HG03066 (cell line): ENCODE data around the gene PTPRG.
"Not testable (repeated sequence)": the region's sequence is repeated elsewhere in the genome, so short reads cannot be mapped to it uniquely, and the experiment has no call there.

Experiments
- ATAC-seq: cut with Tn5 transposase; IDR thresholded peaks from one replicate; pipeline ENCODE4 v1.9.1; 2021; ENCODE audit warnings: low read depth; ENCODE audit not compliant: unreplicated experiment

PTPRG gene

DNA sequence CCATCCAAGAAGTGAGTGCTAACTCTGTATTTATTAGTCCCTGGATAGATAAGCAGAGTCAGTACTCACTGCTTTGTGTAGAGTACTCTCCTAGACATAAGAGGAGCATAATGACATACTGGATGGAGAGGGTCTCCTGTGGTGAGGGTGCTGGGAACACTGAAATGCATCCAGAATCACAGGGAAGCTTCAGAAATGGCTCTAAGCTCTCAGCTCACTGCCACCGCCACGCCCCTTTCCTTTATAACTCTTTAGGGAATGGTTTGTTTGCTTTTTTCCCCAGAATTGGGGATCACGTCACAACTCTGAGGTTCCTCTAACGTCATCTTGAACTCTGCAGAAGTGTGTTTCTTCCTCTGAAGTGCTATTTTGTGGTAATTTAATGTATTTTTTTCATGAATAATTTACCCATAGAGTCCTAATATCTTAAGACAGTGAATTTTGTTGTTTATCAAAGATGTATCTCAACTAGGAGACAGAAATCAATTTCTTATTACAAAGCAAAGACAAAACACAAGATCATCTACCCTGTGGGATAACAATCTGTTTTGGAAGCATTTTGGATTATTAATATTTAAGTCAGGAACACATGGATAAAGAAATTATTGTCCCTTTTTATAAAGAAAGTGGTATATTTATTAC, 154.6 kb downstream of the PTPRG start:
- no peak for ATAC-seq

DNA sequence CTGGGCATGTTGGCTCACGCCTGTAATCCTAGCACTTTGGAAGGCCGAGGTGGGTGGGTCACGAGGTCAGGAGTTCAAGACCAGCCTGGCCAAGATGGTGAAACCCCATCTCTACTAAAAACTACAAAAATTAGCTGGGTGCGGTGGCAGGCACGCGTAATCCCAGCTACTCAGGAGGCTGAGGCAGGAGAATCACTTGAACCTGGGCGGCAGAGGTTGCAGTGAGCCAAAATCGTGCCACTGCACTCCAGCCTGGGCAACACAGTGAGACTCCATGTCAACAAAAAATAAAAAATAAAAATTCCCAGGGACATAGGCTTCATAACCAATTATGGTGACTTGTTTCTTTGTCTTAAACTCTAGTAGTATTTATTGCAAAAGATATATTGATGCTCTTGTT, 155.3 kb downstream of the PTPRG start:
- not testable (repeated sequence) for ATAC-seq

DNA sequence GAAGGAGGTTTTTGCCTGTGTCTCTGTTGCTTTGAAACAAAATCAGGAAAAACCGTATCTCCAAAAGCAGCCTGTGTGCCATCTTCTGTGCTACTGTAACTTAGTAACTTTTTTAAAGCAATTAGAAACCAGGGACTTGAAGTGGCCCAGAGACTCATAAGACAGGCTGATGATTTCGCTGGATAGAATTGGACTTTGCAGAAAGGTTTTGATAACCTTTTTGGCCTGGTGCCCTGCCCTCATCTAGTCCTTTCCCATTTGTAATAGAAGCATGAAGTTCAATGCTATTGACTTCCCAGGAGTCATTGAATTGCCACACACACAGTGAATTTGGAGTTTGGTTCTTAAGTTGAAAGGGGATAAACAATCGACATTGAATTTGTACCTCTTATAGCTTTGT, 157.2 kb downstream of the PTPRG start:
- no peak for ATAC-seq

GRCh38 chr3:61719278-61719977, 158.1 kb downstream of the PTPRG start:
- ATAC-seq, result no peak

GRCh38 chr3:61723038-61723437, 161.7 kb downstream of the PTPRG start:
- ATAC-seq, result no peak

DNA sequence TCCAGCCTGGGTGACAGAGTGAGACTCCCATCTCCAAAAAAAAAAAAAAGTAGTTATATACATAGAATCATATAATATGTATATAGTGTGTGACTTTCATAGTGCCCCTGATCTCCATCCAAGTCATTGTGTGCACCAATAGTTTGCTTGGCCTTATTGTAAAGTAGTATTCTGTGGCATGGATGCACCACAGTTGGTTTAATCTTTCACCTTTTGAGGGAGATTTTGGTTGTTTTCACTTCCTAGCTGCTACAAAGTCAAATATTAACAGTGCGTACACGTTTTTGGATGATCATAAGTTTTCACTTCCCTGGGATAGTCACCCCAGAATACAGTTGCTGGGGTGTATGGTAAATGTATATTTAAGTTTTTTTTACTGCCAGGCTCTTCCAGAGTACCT, 162.8 kb downstream of the PTPRG start:
- ATAC-seq, result peak; percentile 61

GRCh38 chr3:61724801-61725200, 163.4 kb downstream of the PTPRG start:
- no peak for ATAC-seq

DNA sequence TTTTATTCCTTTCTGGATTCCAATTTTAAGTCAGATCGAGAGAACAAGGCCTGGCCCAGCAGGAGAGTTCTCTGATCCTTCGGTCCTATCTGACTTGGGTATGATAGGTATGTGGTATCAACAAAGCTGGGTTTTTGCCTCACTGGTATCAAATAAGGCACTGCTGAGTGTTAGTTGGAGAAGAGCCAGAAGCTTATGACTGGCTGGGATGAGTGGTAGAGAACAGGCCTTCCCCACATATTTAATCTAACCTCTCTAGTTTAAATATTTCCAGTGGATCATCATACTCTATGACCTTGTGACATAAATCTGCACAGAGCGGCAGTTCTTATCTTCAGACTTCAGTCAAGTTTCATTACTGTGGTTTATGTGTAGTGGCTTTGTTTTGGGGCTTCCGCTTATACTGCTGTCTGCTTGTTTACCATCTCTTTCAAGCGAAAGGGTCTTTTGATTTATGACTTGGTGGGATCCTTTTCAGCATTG, 164.5 kb downstream of the PTPRG start:
- no peak for ATAC-seq

GRCh38 chr3:61727435-61727834, 166.1 kb downstream of the PTPRG start:
- no peak for ATAC-seq

DNA sequence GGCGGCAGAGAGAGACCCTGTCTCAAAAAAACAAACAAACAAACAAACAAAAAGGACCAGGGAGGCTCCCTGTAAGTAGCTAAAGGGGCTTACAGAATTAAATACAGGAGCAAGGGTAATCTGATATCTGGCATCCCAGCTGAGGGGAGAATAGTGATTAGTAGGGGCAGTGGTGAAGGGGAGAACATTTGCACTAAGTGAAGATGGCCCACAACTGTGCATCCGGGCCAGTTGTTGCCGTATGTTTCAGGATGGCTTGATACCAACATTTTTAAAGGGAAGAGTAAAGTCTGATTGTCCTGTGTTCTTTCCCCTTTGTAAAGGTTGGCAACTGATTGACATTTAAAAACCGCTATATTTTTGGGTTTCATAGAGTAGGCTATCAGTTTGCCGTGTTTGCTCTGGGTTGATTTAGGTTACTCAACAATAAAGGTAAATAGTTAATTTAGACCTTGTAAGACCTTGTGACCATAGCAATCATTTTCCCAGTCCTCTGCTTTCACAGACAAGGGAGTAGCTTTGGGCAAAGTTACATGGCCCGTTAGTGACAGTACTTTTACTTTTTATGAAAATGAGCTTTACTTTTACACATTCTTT, 167.8 kb downstream of the PTPRG start:
- ATAC-seq, result no peak

GRCh38 chr3:61730056-61730455, 168.7 kb downstream of the PTPRG start:
- ATAC-seq, result no peak

- no peak for ATAC-seq
These were observed 169.3 kb downstream of the PTPRG start for GRCh38 chr3:61730577-61731231.

DNA sequence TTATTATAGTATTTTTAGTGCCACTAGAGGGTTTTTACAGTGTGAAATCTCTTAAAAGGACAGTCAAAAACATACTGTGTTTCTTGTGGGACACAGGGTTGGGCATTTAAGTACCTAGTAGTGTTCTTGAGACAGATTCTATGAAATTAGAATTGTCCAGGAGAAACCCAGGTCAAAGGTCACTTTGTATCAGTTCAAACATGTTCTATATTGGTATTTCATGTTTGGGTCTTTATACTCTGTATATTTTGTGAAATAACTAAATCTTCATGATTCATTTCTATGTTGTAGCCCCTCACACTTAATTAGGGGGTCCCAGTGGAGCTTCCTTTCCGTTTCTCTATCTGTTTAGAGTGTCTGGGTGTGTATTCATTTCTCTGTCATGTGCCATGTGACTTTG, 171.6 kb downstream of the PTPRG start:
- ATAC-seq, result no peak

DNA sequence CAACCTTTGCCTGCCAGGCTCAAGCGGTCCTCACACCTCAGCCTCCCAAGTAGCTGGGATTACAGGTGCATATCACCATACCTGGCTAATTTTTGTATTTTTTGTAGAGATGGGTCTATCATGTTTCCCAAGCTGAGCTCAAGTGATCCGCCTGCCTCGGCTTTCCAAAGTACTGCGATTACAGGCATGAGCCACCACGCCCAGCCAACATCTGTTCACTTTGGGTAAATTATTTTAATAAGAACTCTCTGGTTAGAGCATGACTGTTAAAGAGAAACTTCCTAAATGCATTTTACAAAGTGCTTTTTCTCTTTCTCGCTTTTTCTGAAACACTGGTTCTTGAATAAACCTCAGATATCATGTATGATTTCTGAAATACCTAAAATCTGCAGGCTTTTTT, 172.5 kb downstream of the PTPRG start:
- ATAC-seq, result no peak

DNA sequence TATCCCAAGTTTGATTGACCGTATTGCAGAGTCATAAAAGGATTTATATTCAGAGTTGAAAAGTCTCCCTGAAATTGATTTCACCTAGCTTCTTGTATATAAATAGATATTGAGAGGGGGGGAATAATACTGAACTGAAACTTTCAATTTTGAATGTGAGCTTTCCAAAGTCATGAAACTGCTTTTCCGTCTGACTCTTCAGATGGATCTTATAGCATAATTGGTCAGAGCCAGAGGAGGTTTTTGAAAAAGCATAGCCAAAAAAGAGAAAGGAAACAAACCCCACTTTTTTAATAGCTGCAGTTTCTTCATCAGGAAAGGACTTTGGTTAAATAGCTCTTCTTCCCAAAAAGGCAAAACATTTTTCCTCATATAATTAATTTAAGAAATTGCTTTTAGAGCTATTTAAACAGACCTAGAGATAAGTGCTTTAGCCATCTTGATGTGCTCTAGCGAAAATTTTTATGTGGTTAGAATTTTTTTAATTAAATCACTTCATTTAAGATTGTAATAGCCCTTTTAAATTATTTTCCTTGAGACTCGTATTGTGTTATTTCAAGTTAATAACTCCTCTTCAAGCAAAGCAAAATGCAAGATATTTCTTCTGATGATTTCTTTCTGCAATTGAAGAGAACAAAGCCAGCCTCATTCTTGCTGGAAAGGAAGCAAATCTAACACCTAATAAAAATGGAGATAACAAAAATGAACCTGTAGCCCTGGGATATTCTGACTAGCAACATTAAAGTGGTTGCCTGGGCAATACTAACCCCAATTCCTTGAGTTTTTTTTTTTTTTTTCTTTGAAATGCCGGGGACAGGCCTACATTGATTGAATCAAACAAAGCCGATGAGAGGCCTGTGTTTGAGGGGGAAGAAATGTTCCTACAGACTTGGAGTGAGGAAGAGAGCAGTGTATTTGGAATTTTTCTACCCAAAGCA, 173.6 kb downstream of the PTPRG start:
- no peak for ATAC-seq

GRCh38 chr3:61736506-61736905, 175.1 kb downstream of the PTPRG start:
- ATAC-seq, result no peak

GRCh38 chr3:61739640-61740039, 178.3 kb downstream of the PTPRG start:
- ATAC-seq, result no peak

DNA sequence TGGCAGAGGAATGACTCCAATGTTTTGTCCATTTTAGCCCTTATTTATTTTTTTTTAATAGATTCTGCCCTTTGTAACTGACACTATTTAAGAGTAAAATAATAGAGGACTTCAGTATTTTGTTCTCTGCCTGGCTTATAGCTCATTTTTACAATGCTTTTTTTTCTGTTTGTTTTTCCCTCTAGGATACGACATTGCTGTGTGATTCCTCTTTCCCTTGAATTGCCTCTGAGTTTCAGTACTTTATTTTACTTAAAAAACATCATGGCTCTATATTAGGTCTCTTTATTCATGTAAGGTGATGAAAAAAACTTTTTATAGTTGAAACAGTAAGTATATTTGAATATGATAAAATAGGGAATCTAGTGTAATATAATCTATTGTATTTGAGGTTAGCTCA, 179.1 kb downstream of the PTPRG start:
- ATAC-seq, result no peak

GRCh38 chr3:61741551-61741950, 180.2 kb downstream of the PTPRG start:
- no peak for ATAC-seq

- no peak for ATAC-seq
These were observed 180.6 kb downstream of the PTPRG start for GRCh38 chr3:61742006-61742405.
